GM12864 (cell line): ENCODE results near the gene LIPG.
"Not testable (repeated sequence)": the region's sequence is repeated elsewhere in the genome, so short reads cannot be mapped to it uniquely, and the experiment has no call there.

Experiments used
- DNase-seq: peaks from one replicate; pipeline ENCODE4 v3.0.0-alpha.2; 2011; ENCODE audit warnings: low read depth
- H3K4me3 ChIP-seq: 2 replicates; pipeline ENCODE4 v1.5.1; 2011; ENCODE audit warnings: mild to moderate bottlenecking, low read depth, low read length, control low read depth
- TF ChIP-seq, protein P1 (sequence below): IDR thresholded peaks from 2 replicates; pipeline ENCODE4 v1.5.1; 2011; ENCODE audit warnings: low read depth, mild to moderate bottlenecking, moderate library complexity, low read length, control low read depth, inconsistent platforms; ENCODE audit errors: missing control alignments

The LIPG gene

DNA sequence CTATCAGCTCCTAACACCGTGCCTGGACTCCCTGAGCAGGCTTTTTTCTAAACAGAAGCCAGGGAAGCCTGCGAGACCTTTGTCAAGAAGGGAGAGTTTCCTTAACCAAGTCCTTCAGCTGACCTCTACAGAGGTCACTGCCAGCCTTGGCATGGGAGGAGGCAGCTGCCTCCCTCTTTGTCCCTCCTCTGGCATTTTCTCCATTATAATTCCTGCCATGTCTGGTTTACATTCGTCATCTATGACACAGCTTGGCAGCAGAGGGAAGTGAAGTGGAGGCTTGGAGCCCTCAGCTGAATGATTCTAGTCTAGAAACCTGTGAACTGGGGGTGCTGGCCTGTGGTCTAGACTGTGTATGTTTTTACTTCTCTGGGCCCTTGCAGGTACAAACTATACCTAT is 22.5 kb downstream of the LIPG start:
- no peak for DNase-seq
- H3K4me3 ChIP-seq: no peak overlapping the region
- TF ChIP-seq, protein P1, sequence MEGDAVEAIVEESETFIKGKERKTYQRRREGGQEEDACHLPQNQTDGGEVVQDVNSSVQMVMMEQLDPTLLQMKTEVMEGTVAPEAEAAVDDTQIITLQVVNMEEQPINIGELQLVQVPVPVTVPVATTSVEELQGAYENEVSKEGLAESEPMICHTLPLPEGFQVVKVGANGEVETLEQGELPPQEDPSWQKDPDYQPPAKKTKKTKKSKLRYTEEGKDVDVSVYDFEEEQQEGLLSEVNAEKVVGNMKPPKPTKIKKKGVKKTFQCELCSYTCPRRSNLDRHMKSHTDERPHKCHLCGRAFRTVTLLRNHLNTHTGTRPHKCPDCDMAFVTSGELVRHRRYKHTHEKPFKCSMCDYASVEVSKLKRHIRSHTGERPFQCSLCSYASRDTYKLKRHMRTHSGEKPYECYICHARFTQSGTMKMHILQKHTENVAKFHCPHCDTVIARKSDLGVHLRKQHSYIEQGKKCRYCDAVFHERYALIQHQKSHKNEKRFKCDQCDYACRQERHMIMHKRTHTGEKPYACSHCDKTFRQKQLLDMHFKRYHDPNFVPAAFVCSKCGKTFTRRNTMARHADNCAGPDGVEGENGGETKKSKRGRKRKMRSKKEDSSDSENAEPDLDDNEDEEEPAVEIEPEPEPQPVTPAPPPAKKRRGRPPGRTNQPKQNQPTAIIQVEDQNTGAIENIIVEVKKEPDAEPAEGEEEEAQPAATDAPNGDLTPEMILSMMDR: no peak

DNA sequence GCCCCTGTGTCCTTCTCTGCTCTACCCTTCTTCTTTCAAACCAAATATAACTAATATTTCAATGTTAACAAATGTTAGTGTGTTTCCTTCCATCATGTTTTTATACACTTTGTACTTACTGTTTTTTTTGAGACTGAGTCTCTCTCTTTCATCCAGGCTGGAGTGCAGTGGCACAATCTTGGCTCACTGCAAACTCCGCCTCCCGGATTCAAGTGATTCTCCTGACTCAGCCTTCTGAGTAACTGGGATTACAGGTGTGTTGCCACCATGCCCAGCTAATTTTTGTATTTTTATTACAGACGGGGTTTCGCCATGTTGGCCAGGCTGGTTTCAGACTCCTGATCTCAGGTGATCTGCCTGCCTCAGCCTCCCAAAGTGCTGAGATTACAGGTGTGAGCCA is 23.1 kb downstream of the LIPG start:
- DNase-seq, H3K4me3 ChIP-seq: not testable (repeated sequence)

DNA sequence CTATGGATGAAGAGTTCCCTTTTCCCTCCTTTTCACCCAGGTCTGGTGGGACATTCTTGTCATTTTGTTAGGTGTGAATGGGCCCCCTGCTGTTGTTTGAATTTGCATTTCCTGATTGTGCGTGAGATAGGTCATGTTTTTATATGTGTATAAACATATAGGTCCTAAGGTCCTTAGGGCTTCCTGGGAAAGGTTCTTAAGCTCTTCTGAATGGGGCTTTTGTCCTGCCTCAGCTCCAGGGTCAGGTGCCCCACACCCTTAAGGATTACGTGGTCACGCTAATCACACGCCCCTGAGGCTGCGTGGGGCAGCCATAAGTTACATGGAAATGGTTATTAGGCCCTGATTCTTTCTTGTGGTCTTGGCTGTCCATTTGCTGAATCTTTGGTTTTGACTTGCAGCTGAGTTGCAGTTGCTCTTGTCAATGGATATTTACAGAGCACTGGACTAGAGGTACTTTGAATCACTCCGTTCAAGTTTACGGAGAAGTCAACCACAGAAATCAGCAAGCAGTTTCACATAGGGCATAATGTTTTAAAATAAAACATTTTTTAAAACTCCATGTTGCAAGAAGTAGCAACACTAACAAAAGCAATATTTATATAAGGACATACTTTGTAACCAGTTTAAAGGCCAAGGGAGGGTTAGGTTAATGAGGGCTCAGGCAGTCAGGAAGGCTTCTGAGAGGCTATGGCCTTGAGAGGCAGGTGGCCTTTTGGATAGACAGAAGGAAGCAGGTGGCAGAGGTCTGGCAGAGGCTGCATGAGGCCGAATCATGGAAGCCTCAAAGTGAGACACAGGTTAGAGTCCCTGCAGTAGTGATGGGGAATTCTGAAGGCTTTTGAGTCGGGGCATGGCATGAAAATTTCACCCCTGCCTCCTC is 24.2 kb downstream of the LIPG start:
- DNase-seq: no peak
- TF ChIP-seq, protein P1: no peak
- H3K4me3 ChIP-seq: no peak overlapping the region

DNA sequence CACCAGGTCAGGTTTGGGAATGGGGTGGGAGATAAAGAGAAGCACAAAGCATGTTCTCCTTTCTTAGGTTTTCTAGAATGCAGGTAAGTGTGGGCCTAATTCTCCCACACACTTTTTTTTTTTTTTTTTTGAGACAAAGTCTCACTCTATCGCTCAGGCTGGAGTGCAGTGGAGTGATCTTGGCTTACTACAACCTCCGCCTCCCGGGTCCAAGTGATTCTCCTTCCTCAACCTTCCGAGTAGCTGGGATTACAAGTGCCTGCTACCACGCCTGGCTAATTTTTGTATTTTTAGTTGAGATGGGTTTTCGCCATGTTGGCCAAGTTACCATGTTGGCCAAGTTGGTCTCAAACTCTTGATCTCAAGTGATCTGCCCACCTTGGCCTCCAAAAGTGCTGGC is 26.3 kb downstream of the LIPG start:
- no peak for DNase-seq
- TF ChIP-seq, protein P1: no peak
- H3K4me3 ChIP-seq: no peak overlapping the region

DNA sequence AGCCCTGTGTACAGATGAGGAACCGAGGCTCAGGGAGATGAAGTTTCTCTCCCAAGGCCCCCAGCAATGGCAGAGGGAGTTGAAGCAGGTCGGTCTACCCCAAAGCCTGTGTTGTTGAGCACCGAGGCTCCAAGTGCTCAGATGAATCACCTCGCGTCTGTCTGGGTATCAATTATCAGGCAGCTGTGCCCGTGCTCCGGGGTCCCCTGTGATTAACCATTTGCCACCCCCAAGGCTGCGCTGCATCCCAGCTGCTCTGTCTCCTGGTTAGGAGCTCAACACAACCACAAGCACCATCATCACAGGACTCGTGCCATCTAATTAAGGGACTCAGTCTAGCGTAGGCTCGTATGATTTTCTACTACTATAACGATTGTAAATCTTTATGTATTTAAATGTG is 27.1 kb downstream of the LIPG start:
- DNase-seq: no peak
- H3K4me3 ChIP-seq: no peak overlapping the region
- TF ChIP-seq, protein P1: no peak

DNA sequence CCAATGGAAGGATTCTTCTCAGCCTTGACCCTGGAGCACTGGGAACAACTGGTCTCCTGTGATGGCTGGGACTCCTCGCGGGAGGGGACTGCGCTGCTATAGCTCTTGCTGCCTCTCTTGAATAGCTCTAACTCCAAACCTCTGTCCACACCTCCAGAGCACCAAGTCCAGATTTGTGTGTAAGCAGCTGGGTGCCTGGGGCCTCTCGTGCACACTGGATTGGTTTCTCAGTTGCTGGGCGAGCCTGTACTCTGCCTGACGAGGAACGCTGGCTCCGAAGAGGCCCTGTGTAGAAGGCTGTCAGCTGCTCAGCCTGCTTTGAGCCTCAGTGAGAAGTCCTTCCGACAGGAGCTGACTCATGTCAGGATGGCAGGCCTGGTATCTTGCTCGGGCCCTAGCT is 28.8 kb downstream of the LIPG start:
- TF ChIP-seq, protein P1: no peak
- H3K4me3 ChIP-seq: no peak overlapping the region
- no peak for DNase-seq

DNA sequence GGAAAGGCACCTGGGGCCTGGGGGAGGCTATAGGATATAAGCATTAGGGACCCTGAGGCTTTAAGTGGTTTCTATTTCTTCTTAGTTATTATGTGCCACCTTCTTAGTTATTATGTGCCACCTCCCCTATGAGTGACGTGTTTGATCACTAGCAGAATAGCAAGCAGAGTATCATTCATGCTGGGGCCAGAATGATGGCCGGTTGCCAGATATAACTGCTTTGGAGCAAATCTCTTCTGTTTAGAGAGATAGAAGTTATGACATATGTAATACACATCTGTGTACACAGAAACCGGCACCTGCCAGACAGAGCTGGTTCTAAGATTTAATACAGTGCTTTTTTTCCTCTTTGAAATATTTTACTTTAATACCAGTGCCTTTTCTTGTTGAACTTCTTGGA is 29.4 kb downstream of the LIPG start:
- TF ChIP-seq, protein P1: no peak
- no peak for DNase-seq
- no peak overlapping the region for H3K4me3 ChIP-seq
